Endothelial cell of umbilical vein (primary cell): ENCODE measurements around the gene PFKP.

ENCODE experiments used
- EZH2 ChIP-seq: IDR thresholded peaks from 2 replicates; pipeline ENCODE4 v1.6.1; 2012; ENCODE audit warnings: borderline replicate concordance, low read depth, mild to moderate bottlenecking, moderate library complexity, low read length, inconsistent platforms; ENCODE audit not compliant: severe bottlenecking
- FOS ChIP-seq: IDR thresholded peaks from 2 replicates; pipeline ENCODE4 v1.6.1; 2011; ENCODE audit warnings: mild to moderate bottlenecking, low read length, moderate library complexity, borderline replicate concordance; ENCODE audit not compliant: insufficient read depth
- GATA2 ChIP-seq: IDR thresholded peaks from 2 replicates; pipeline ENCODE4 v1.7.0; 2011; ENCODE audit warnings: low read depth, mild to moderate bottlenecking, moderate library complexity, mixed read lengths, low read length; ENCODE audit not compliant: insufficient read length, insufficient read depth
- MYC ChIP-seq: IDR thresholded peaks from one replicate; pipeline ENCODE4 v1.6.1; 2011; ENCODE audit warnings: mild to moderate bottlenecking, low read depth, low read length
- POLR2A ChIP-seq: IDR thresholded peaks from 2 replicates; pipeline ENCODE4 v1.6.1; 2012; ENCODE audit warnings: low read depth, mild to moderate bottlenecking, control low read depth, low read length
- POLR2AphosphoS5 ChIP-seq: IDR thresholded peaks from 2 replicates; pipeline ENCODE4 v1.6.1; 2012; ENCODE audit warnings: low read depth, mild to moderate bottlenecking, control low read depth, low read length, moderate library complexity; ENCODE audit not compliant: insufficient read depth
- TF ChIP-seq, protein P1 (sequence below): IDR thresholded peaks from 2 replicates; pipeline ENCODE4 v1.6.1; 2011; ENCODE audit not compliant: insufficient read depth, insufficient read length
- TF ChIP-seq, protein P2 (sequence below), 2 donors: IDR thresholded peaks; 1 replicate in 1 of 2; 2 replicates in 1 of 2; pipeline ENCODE4 v1.5.1; 2011; ENCODE audit warnings: low read length in 2 of 2, mild to moderate bottlenecking in 2 of 2, moderate library complexity in 2 of 2, control low read depth in 1 of 2, inconsistent platforms in 1 of 2, low read depth in 1 of 2; ENCODE audit not compliant: insufficient read depth in 1 of 2; ENCODE audit errors: extremely low read depth in 1 of 2

DNA sequence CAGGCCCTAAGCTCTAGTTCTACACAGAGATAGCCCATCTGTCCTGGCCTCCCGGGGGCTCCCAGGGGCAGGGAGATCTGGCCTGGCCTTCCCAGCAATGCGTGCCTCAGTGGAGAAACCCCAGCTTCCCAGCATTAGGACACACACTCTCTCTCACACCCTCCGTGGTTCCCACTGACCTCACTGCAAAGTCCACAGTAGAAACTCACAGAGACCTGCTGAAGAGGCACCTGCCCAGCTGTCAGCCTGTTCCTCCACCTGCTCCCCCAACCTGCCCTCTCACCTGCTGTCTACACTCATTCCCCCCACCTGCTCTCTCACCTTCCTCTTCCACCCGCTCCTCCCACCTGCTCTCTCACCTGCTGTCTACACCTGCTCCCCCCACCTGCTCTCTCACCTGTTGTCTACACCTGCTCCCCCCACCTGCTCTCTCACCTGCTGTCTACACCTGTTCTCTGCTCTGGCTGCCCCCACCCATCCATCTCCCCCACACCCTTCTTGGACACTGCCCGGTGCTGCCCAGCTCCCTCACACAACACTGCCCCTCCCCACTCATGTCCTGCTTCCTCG lies 21.1 kb upstream of the PFKP start:
- TF ChIP-seq EZH2 (no peak), POLR2AphosphoS5 (no peak), GATA2 (no peak), POLR2A (no peak), FOS (no peak), MYC (no peak)
- TF ChIP-seq, protein P1, sequence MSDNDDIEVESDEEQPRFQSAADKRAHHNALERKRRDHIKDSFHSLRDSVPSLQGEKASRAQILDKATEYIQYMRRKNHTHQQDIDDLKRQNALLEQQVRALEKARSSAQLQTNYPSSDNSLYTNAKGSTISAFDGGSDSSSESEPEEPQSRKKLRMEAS = no peak
- TF ChIP-seq, protein P2, sequence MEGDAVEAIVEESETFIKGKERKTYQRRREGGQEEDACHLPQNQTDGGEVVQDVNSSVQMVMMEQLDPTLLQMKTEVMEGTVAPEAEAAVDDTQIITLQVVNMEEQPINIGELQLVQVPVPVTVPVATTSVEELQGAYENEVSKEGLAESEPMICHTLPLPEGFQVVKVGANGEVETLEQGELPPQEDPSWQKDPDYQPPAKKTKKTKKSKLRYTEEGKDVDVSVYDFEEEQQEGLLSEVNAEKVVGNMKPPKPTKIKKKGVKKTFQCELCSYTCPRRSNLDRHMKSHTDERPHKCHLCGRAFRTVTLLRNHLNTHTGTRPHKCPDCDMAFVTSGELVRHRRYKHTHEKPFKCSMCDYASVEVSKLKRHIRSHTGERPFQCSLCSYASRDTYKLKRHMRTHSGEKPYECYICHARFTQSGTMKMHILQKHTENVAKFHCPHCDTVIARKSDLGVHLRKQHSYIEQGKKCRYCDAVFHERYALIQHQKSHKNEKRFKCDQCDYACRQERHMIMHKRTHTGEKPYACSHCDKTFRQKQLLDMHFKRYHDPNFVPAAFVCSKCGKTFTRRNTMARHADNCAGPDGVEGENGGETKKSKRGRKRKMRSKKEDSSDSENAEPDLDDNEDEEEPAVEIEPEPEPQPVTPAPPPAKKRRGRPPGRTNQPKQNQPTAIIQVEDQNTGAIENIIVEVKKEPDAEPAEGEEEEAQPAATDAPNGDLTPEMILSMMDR (IDR thresholded peaks at IDR 0.05; ENCODE audit: extremely low read depth in 1 of 2, insufficient read depth in 1 of 2, low read depth in 1 of 2, low read length in 2 of 2) = no peak
